Measurements from ENCODE around the gene ZSWIM1. TPM values are rescaled to one million over a fixed set of nuclear protein-coding genes. Genes with fewer than 3 reads are reported as not detected.
"Not testable (repeated sequence)": the region's sequence is repeated elsewhere in the genome, so short reads cannot be mapped to it uniquely, and the experiment has no call there.

ZSWIM1 gene
- total RNA-seq, 1 donor from 2014 or later: 10.0 TPM

DNA sequence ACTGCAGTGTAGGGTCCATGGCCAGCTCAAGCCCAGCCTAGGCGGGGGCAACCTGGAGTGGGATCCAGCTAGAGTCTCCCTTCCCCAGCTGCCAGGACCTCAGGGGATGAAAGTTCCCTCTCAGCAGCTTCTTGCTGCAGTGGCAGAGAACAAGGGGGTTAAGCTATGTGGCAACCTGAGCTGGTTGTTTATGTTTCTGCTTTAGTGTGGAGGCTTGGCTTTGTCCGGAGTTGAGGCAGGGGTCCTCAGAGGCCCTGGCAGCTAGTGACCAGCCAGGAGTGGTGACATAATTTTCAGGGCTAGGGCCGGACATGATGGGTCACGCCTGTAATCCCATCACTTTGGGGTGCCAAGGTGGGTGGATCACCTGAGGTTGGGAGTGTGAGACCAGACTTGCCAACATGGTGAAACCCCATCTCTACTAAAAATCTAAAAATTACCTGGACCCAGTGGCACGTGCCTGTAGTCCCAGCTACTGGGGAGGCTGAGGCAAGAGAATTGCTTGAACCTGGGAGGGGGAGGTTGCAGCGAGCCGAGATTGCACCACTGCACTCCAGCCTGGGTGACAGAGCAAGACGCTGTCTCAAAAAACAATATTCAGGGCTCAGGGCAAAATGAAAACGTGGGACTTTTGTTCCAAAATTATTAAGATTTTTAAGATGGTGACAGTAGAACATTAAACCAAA, 44.9 kb downstream of the ZSWIM1 start:
- DNase-seq (ENCODE audit: low spot score): no peak

DNA sequence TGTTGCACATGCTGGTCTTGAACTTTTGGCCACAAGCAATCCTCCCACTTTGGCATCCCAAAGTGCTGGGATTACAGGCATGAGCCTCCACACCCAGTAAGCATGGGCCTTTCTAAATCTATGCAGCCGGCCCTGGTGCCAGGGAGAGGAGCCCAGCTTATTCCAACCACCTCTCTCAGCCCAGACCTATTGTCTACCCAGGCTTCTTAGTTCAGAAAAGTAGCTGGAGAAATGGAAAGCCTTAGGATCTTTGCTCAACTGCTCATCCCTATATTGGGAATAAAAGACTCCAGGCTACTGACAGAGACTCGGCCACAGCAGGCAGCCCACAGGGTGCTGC, 45.7 kb downstream of the ZSWIM1 start:
- no peak for DNase-seq (ENCODE audit: low spot score)

DNA sequence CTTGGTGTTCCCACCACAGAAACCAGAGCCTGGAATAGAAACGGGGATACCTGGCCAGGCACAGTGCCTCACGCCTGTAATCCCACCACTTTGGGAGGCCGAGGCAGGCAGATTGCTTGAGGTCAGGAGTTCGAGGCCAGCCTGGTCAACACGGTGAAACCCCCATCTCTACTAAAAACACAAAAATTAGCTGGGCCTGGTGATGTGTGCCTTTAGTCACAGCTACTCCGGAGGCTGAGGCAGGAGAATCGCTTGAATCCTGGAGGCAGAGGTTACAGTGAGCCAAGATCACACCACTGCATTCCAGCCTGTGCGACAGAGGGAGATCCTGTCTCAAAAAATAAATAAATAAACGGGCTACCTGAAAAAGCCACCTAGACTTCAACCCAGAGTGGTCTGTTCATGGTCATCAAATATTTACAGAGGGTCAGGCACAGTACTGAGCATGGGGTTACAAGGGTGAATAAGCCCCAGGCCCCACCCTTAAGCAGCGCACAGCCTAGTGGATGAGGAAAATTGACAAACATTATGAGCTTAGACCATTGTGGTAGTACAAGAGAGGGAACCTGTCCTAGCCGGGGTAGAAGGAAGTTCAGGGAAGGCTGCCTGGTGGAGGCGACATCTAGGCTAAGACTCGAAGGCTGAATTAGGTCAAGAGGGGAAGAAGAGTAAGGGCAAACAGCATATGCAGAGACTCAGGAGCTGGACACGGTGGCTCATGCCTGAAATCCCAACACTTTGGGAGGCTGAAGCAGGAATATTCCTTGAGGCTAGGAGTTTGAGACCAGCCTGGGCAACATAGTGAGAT, 46.2 kb downstream of the ZSWIM1 start:
- no peak for DNase-seq (ENCODE audit: low spot score)

DNA sequence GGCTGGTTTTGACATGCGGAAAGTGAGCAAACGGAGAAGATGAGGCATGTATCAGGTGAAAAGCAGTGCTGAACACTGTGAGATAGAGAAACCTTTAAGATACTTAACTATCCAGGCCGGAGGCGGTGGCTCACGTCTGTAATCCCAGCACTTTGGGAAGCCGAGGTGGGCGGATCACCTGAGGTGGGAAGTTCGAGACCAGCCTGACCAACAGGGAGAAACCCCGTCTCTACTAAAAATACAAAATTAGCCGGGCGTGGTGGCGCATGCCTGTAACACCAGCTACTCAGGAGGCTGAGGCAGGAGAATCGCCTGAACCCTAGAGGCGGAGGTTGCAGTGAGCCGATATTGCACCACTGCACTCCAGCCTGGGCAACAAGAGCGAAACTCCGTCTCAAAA, 50.7 kb downstream of the ZSWIM1 start:
- DNase-seq (ENCODE audit: low spot score): not testable (repeated sequence)

DNA sequence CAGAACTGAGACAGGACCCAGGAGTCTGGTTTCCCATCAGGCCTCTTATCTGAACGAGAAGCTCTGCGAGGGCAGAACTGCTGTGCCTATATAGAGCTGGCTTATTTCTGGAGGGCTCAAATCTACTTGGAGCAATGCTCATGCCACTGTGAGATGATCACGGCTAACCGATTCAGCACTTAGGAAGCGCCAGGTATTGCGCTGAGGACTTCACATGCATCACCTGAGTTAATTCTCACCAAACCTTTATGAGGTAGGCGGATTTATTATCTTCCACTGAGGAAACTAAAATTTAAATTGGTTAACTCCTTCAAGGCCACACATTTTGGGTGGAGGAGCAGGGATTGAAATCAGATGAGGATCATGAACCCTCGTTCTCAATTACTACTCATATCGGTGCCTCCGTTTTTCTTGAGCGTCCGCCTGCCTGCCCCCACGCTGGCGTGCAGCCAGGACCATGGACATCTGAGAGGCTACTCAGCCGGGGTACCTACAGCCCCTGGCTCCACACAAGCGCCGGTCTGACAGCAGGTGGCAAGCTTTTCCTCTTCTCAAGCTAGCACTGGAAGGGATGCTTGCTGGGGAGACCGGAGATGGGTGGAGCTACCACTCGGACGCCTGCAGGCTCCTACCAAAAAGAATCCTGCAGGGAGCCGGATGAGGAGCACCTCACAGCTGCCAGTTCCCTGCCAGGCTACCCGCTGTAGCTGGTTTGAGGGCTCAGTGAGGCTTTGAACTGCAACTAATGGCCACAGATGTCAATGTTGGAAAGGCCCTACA, 52.4 kb downstream of the ZSWIM1 start:
- DNase-seq (ENCODE audit: low spot score): no peak

DNA sequence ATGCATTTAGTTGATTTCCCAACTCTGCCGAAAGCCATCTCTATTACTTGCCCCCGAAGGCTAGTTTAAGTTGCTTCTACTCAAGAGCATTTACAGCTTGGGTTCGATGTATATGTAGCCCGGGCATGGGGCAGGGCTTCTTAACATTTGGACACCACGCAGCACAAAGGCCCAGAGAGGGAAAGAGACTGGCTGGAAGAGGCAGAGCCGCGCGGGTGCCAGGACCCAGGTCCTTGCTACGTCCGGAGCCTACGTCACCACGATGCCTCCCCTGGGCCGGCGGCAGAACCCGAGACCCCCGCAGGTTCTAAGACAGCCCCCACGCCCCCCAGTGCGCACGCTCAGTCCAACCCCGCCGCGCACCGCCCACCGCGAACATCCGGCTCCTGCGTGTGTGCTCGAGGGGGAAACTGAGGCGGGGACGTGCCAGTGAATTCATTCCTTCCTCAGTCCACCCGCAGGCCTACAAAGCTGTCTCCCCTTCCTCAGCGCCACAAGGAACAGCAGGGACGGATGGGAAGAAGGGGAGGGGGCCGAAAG, 53.1 kb downstream of the ZSWIM1 start:
- DNase-seq (ENCODE audit: low spot score): no peak

Other genes starting within 250 kb of the ZSWIM1 start
- gene WFDC9, start 249.9 kb upstream of the ZSWIM1 start, total RNA-seq: not detected
- gene WFDC11, start 211.0 kb upstream of the ZSWIM1 start, total RNA-seq: not detected
- gene WFDC13, start 179.2 kb upstream of the ZSWIM1 start, total RNA-seq: not detected
- gene WFDC10B, start 176.2 kb upstream of the ZSWIM1 start, total RNA-seq: not detected
- gene SPINT4, start 158.9 kb upstream of the ZSWIM1 start, total RNA-seq: not detected
- 0.58 TPM for gene WFDC3, start 89.3 kb upstream of the ZSWIM1 start, total RNA-seq
- 21.8 TPM for gene DNTTIP1, start 89.3 kb upstream of the ZSWIM1 start, total RNA-seq
- gene UBE2C, start 68.6 kb upstream of the ZSWIM1 start, total RNA-seq: not detected
- gene TNNC2, start 53.9 kb upstream of the ZSWIM1 start, total RNA-seq: 0.74 TPM
- gene SNX21, start 47.4 kb upstream of the ZSWIM1 start, total RNA-seq: 46.7 TPM
- gene ACOT8, start 23.8 kb upstream of the ZSWIM1 start, total RNA-seq: 14.9 TPM
- gene ZSWIM3, start 23.6 kb upstream of the ZSWIM1 start, total RNA-seq: 2.2 TPM
- 4.0 TPM for gene SPATA25, start 6.4 kb downstream of the ZSWIM1 start, total RNA-seq
- gene NEURL2, start 10.0 kb downstream of the ZSWIM1 start, total RNA-seq: 17.0 TPM
- 160 TPM for gene CTSA, start 10.1 kb downstream of the ZSWIM1 start, total RNA-seq
- gene PLTP, start 30.9 kb downstream of the ZSWIM1 start, total RNA-seq: 373 TPM
- 27.1 TPM for gene PCIF1, start 53.5 kb downstream of the ZSWIM1 start, total RNA-seq
- 17.1 TPM for gene ZNF335, start 91.0 kb downstream of the ZSWIM1 start, total RNA-seq
- gene MMP9, start 127.7 kb downstream of the ZSWIM1 start, total RNA-seq: 18.3 TPM
- 1.7 TPM for gene SLC12A5, start 148.0 kb downstream of the ZSWIM1 start, total RNA-seq
- gene NCOA5, start 208.7 kb downstream of the ZSWIM1 start, total RNA-seq: 23.3 TPM
- 17.3 TPM for gene CD40, start 237.1 kb downstream of the ZSWIM1 start, total RNA-seq